Measurements from ENCODE around the gene EXOC3L4.
"Not testable (repeated sequence)": the region's sequence is repeated elsewhere in the genome, so short reads cannot be mapped to it uniquely, and the experiment has no call there.

Gene EXOC3L4

GRCh38 chr14:103118018-103118662 lies 23.6 kb downstream of the EXOC3L4 start:
- no peak for DNase-seq (ENCODE audit: low read depth in 2 of 3, low spot score in 1 of 3)

GRCh38 chr14:103118663-103119404 lies 24.3 kb downstream of the EXOC3L4 start:
- no peak for DNase-seq (ENCODE audit: low read depth in 2 of 3, low spot score in 1 of 3)

DNA sequence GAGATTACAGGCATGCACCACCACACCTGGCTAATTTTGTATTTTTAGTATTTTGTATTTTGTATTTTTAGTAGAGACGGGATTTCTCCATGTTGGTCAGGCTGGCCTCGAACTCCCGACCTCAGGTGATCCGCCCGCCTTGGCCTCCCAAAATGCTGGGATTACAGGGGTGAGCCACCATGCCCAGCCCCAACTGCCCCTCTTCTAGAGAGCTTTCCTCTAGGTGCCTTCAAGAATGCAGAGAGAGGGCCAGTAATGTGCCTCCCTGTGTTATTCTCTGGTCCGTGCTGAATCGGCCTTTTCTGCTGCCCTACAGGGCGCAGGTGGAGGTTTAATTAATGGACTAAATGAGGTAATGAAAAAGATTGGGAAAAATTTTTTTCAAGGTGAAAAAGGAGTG lies 25.0 kb downstream of the EXOC3L4 start:
- not testable (repeated sequence) for DNase-seq (ENCODE audit: low read depth in 2 of 3, low spot score in 1 of 3)

DNA sequence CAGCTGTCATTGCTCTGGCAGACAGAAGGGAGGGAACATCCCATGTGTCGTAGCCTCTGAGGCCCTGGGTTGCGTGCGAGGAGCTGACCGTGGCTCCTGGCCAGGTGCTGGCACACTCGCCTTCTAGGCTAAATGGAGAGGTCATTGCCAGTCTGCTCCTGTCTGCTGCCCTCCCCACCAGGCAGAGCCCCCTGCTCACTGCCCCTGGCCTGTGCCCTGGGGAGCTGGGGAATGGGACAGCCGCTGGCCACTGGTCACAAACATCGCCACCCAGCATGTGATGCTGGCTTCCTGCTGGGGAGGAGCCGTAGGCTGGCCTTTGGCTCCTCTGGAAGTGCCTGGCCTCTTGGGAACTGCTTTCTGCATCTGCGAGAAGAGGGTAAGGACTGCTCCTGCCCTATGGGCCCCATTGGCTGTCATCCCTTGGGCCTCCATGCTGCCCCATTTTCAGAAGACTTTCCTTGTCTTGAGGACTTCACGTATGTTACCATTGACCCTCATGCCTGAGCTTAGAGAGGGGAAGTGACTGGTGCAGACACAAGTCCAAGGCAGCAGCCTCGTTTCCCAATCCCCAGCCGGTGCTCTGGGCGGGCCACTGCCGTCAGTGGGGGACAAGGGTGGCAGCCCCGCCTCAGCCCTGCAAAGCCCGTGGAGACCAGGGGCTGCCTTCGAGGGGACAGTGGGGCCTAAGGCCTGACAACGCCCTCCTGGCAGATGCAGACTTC lies 26.8 kb downstream of the EXOC3L4 start:
- DNase-seq (ENCODE audit: low read depth in 2 of 3, low spot score in 1 of 3) = no peak

DNA sequence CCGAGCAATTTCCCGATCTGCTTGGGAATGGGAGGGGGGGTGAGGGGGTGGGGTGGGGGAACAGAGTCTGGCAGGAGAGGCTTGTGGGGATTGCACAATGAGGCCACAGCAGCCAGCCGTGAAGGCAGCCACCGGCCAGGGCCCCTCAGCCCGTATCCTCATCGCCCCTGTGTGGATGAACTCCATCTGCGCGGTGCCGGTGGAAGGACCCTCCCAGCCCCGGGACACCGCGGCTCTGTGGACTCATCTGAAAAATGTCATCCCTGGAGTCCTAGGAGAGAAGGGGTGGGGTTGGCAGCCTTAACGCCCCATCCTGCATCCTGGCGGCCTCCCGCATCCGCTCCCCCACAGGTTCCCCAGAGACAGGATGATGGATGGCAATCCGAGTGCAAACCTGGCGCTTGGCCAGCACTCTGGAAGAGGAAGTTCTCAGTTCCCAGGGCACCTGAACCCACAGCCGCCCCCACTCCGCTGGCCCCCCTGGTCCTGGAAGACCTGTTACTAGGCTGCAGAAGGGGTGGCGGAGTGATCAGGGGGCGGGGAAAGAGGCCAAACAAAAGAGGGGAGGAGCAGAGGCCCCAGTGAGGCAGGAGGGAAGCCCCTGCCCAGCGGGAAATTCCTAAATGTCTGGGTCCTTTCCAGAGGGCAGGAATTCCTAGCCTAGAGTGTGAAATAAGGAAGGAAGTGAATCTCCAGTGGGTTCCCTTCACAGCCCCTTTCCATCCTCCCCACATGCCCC lies 27.5 kb downstream of the EXOC3L4 start:
- DNase-seq (ENCODE audit: low read depth in 2 of 3, low spot score in 1 of 3) = no peak

DNA sequence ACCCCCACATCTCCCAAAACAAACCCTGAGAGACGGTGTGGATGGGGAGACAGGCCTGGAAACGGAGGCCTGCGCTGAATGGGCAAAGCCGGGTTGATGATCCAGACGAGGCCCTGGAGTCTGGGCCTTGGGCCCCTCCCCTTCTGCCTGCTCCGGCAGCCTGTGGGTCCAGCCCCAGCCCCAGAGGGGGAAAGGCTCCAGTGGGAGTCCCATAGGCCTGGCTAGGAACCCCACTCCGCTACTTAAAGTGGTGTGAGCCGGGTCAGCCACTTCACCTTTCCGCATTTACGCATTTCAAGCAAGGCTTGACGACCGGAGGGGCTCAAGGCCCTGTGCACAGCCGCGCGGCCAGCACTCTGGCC lies 28.0 kb downstream of the EXOC3L4 start:
- no peak for DNase-seq (ENCODE audit: low read depth in 2 of 3, low spot score in 1 of 3)

DNA sequence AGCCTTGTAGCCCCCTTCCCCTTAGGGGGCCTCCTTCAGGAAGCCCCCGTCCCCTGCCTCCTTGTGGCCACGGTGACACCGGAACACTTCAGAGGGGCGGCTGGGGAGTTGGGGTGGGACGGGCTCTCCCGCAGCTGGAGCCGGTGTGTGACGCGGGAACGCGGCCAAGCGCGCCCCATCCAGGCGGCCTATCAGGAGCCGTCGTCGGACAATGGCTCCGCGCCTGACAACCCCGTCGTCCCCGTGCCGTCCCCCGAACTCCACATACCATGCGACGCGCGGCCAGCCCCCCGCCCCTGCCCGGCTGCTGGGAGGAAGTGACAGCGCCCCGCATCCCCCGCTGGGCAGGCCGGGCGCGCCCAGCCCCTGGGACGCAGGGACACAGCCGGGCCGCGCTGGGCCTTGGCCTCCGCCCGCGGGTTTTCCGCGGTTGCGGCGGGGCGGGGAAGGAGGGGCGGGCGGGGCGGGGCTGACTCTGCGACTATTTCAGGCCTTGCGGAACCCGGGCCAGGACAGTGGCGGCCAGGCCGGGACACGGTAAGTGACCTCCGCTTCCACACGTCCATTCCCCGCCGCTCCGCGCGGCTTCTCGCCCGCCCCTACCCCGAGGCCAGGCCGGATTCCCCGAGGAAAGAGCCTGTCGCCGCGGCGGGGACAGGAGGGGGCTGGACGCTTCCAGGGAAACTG lies 28.6 kb downstream of the EXOC3L4 start, which contains the start of gene TNFAIP2:
TNFAIP2 (plus strand) TSS at position 515 of the 687 bp plus-strand sequence. CDS start 2,997 bp downstream, outside the sequence.
- DNase-seq (ENCODE audit: low read depth in 2 of 3, low spot score in 1 of 3) = no peak

GRCh38 chr14:103123634-103124500 lies 29.3 kb downstream of the EXOC3L4 start:
- no peak for DNase-seq (ENCODE audit: low read depth in 2 of 3, low spot score in 1 of 3)

- no peak for DNase-seq (ENCODE audit: low read depth in 2 of 3, low spot score in 1 of 3)
These were observed 30.0 kb downstream of the EXOC3L4 start for GRCh38 chr14:103124501-103125001.

GRCh38 chr14:103125098-103126070 lies 30.9 kb downstream of the EXOC3L4 start:
- no peak for DNase-seq (ENCODE audit: low read depth in 2 of 3, low spot score in 1 of 3)

- no peak for DNase-seq (ENCODE audit: low read depth in 2 of 3, low spot score in 1 of 3)
These were observed 31.8 kb downstream of the EXOC3L4 start for GRCh38 chr14:103126088-103126872.

GRCh38 chr14:103126873-103127304 lies 32.4 kb downstream of the EXOC3L4 start:
- DNase-seq (ENCODE audit: low read depth in 2 of 3, low spot score in 1 of 3) = no peak

GRCh38 chr14:103127356-103127755 lies 32.8 kb downstream of the EXOC3L4 start:
- no peak for DNase-seq (ENCODE audit: low read depth in 2 of 3, low spot score in 1 of 3)

GRCh38 chr14:103127861-103128598 lies 33.5 kb downstream of the EXOC3L4 start:
- DNase-seq (ENCODE audit: low read depth in 2 of 3, low spot score in 1 of 3) = no peak

DNA sequence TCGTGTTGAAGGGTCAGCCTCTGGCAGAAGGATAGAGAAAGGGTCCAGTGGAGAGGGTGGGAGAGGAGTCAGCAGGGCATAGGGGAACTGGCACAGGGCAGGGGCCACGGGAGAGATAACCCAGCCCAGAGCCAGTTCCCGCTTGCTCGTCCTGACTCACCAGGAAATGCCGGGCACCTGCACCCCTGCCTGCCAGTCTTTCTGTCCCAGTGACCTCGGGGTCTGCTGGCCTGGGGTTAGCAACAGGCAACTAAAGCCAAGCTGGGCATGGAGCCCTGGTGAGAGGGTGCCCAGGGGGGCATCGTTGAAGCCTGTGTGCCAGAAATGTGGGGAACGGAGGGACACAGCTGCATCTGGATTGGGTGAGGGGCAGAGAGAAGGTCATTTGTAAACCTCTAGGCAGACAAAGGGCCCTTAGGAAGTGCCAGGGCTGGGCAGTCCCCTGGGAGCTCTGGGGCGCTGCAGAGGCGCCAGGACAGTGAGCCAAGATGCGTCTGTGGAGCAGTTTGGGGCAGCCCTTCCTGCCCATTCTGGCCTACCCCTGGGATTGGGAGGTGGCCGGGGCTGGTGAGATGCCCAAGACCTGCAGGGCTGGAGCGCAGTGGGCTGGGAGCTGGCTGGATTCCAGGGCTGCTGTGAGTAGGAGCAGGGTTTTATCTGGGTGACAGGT lies 34.2 kb downstream of the EXOC3L4 start:
- no peak for DNase-seq (ENCODE audit: low read depth in 2 of 3, low spot score in 1 of 3)

GRCh38 chr14:103129301-103130016 lies 34.9 kb downstream of the EXOC3L4 start:
- no peak for DNase-seq (ENCODE audit: low read depth in 2 of 3, low spot score in 1 of 3)

Data from stimulated activated CD4-positive, alpha-beta T cell treated with anti-CD3 and anti-CD28 coated beads, Interleukin-12 subunit alpha, Interleukin-12 subunit beta, amount 100 ng/mL, for 48 hours (primary cell).